SK-N-DZ (cell line): ENCODE results near the gene GNAS. TPM values are rescaled to one million over a fixed set of nuclear protein-coding genes. Genes with fewer than 3 reads are reported as not detected.
"Not testable (repeated sequence)": the region's sequence is repeated elsewhere in the genome, so short reads cannot be mapped to it uniquely, and the experiment has no call there.

ENCODE experiments used
- DNase-seq: peaks from one replicate; pipeline ENCODE4 v3.0.0-alpha.2; 2015; ENCODE audit warnings: low spot score
- polyA plus RNA-seq, 2 experiments: library from polyadenylated mRNA; depleted of rRNA; stranded (reverse); fragments of >200 nt; gene quantifications; 2 replicates each; pipeline ENCODE4 v1.2.3, GENCODE V29; 2014

The GNAS gene
- polyA plus RNA-seq (2014; cell fraction: cytosol; rRNA removed), result 1,569 and 1,648 TPM in 2 replicates
- 749 and 1,124 TPM in 2 replicates for polyA plus RNA-seq (2014; cell fraction: nucleus; rRNA removed)

GRCh38 chr20:58852543-58853271 lies at the start of gene GNAS:
GNAS (plus strand) TSS chr20:58852716.
- no peak for DNase-seq

- no peak for DNase-seq
Measured at GRCh38 chr20:58803533-58803932, 49.0 kb upstream of the GNAS start.

GRCh38 chr20:58807801-58808200 lies 44.7 kb upstream of the GNAS start:
- DNase-seq, result no peak

- DNase-seq, result no peak
Measured at GRCh38 chr20:58808271-58809046, 44.1 kb upstream of the GNAS start.

GRCh38 chr20:58810116-58810878 lies 42.2 kb upstream of the GNAS start:
- no peak for DNase-seq

GRCh38 chr20:58810879-58811250 lies 41.7 kb upstream of the GNAS start:
- no peak for DNase-seq

- no peak for DNase-seq
Measured at GRCh38 chr20:58811334-58811733, 41.2 kb upstream of the GNAS start.

GRCh38 chr20:58813369-58813768 lies 39.1 kb upstream of the GNAS start:
- no peak for DNase-seq

GRCh38 chr20:58815448-58815847 lies 37.1 kb upstream of the GNAS start:
- DNase-seq, result no peak

GRCh38 chr20:58816051-58816450 lies 36.5 kb upstream of the GNAS start:
- no peak for DNase-seq

- no peak for DNase-seq
Measured at GRCh38 chr20:58816957-58817651, 35.4 kb upstream of the GNAS start.

- DNase-seq, result no peak
Measured at GRCh38 chr20:58817748-58818147, 34.8 kb upstream of the GNAS start.

GRCh38 chr20:58818586-58819285 lies 33.8 kb upstream of the GNAS start:
- no peak for DNase-seq

- DNase-seq, result no peak
Measured at GRCh38 chr20:58819921-58820320, 32.6 kb upstream of the GNAS start.

GRCh38 chr20:58820515-58820914 lies 32.0 kb upstream of the GNAS start:
- DNase-seq, result not testable (repeated sequence)

GRCh38 chr20:58822149-58822548 lies 30.4 kb upstream of the GNAS start:
- no peak for DNase-seq

GRCh38 chr20:58822748-58823730 lies 29.5 kb upstream of the GNAS start:
- DNase-seq, result no peak

- no peak for DNase-seq
Measured at GRCh38 chr20:58824843-58825242, 27.7 kb upstream of the GNAS start.

- DNase-seq, result no peak
Measured at GRCh38 chr20:58825450-58825849, 27.1 kb upstream of the GNAS start.

- DNase-seq, result no peak
Measured at GRCh38 chr20:58826271-58826670, 26.2 kb upstream of the GNAS start.
